GM15510 (cell line): ENCODE results near the gene RNF146.

Experiments
- POLR2A ChIP-seq: IDR thresholded peaks from 3 replicates; pipeline ENCODE4 v1.6.1; 2011; ENCODE audit warnings: borderline replicate concordance; ENCODE audit not compliant: insufficient read length; ENCODE audit errors: extremely low read depth

The RNF146 gene

DNA sequence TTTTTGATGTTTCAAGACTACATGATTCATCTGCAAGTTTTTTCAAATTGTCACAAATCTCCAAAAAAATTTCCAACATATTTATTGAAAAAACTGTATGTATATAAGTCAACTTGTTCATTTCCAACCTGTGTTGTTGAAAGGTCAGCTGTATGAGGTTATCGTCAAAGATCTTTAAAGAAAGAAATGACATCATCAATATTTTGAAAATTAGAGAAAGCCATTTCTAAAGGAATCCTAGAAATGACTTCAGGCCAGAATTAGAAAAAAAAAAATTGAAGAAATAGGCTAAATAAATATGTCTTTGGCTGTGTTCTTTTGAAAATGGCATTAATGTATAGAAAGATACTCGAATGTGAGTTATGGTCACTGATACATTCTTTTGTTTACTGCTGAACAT lies 6.8 kb downstream of the RNF146 start:
- TF ChIP-seq POLR2A, result no peak

GRCh38 chr6:127276331-127276730 lies 9.7 kb downstream of the RNF146 start:
- no peak for TF ChIP-seq POLR2A

- TF ChIP-seq POLR2A, result no peak
Measured at GRCh38 chr6:127277878-127278843, 11.5 kb downstream of the RNF146 start.

GRCh38 chr6:127279815-127280214 lies 13.2 kb downstream of the RNF146 start:
- no peak for TF ChIP-seq POLR2A

- no peak for TF ChIP-seq POLR2A
Measured at GRCh38 chr6:127282184-127282583, 15.5 kb downstream of the RNF146 start.

GRCh38 chr6:127288705-127289104 lies 22.0 kb downstream of the RNF146 start:
- TF ChIP-seq POLR2A, result no peak

- TF ChIP-seq POLR2A, result no peak
Measured at GRCh38 chr6:127289934-127290333, 23.3 kb downstream of the RNF146 start.

GRCh38 chr6:127290391-127291265 lies 24.0 kb downstream of the RNF146 start:
- TF ChIP-seq POLR2A, result no peak

GRCh38 chr6:127291495-127291894 lies 24.8 kb downstream of the RNF146 start:
- no peak for TF ChIP-seq POLR2A

DNA sequence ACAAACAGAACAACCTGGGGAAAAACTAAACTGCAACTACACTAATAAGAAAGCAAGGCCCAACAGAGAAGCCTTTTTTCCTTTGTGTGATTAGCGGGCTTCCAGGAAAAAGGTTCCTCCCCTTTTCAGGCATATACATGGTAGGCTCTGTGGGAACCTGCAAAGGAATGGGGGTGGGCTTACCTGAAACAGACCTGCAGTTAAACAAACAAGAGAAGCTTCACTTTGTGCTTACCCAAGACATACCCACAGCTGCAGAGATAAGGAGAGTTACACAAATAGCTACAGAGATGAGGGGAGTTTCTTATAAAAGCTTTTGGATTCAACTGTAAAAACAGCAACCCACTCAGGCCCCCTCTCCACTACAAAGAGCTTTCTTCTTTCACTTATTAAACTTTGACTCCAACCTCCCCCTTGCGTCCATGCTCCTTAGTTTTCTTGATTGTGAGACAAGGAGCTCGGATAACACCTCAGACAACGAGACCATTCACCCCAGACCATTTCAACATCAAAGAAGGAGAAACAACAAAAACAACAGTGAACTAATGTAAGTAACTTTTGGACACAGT lies 30.9 kb downstream of the RNF146 start:
- TF ChIP-seq POLR2A, result no peak

- no peak for TF ChIP-seq POLR2A
Measured at GRCh38 chr6:127298475-127298874, 31.8 kb downstream of the RNF146 start.

GRCh38 chr6:127299522-127300240 lies 33.0 kb downstream of the RNF146 start:
- no peak for TF ChIP-seq POLR2A

DNA sequence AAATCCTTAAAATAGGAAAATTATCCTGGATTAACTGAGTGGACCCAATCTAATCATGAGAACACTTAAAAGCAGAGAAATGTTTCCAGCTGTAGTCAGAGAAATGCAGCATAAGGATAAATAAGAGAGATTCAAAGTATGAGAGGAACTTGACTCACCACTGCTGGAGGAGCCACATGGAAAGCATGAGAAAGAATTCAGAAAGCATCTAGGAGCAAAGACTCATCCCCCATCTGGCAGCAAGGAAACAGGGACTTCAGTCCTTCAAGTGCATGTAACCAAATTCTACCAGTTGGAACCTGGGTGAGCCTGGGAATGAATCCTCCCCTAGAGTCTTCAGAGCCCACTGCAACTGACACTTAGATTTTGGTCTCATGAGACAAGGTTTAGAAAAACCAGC lies 33.7 kb downstream of the RNF146 start:
- no peak for TF ChIP-seq POLR2A

GRCh38 chr6:127301199-127301700 lies 34.6 kb downstream of the RNF146 start:
- TF ChIP-seq POLR2A, result no peak
